Activated CD4-positive, alpha-beta T cell treated with anti-CD3 and anti-CD28 coated beads for 24 hours (primary cell): ENCODE measurements around the gene EHD3.

Experiments used
- DNase-seq, 2 donors: peaks; one replicate each; pipeline ENCODE4 v3.0.0-alpha.2; 2020; ENCODE audit warnings: low read depth in 2 of 2

Gene EHD3

DNA sequence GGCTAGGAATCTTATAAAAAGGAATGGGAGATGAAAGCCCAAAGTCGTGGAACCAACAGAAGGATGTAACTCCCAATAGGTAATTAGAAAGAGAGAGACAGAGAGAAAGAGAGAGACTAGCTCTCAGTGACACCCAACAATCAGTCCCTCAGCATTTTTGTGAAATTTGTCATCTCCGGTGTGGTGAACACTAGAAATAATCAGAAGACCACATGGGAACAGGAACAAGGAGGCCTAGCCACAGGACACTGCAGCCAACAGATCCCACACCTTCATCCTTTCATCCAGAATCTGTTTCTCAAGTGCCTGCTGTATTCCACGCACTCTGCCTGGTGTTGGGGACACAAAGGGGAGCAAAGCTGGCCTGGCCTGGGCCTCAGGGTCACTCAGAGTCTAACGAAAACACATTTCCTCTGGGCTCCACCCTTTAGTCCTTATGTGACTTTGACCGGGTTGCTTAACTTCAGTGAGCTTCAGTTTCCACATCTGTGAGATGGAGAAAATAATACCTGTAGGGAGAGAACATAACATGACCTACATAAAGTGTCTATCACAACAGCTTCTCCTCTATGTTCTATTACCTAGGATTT lies 53.1 kb downstream of the EHD3 start:
- DNase-seq, result no peak

- DNase-seq, result no peak
Observed at GRCh38 chr2:31287654-31288053, 53.7 kb downstream of the EHD3 start.

DNA sequence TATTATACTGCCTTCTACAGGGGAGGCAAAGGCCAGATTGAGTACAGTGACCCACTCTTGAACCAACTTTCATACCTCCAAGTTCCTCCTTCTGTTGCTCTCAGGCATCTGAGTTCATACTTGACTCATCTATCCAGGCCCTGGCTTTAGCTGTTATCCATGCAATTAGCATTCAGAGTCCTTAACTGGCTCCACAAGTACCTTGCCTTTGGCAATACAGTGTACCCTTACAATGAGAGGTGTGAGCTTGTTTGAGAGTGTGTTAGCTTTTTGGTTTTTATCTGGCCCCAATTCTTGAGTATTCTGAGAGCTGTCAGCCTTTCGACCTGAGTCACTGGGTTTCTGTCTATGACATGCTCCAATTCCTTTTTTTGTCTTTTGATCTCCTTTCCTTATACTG lies 60.2 kb downstream of the EHD3 start:
- DNase-seq, result no peak

DNA sequence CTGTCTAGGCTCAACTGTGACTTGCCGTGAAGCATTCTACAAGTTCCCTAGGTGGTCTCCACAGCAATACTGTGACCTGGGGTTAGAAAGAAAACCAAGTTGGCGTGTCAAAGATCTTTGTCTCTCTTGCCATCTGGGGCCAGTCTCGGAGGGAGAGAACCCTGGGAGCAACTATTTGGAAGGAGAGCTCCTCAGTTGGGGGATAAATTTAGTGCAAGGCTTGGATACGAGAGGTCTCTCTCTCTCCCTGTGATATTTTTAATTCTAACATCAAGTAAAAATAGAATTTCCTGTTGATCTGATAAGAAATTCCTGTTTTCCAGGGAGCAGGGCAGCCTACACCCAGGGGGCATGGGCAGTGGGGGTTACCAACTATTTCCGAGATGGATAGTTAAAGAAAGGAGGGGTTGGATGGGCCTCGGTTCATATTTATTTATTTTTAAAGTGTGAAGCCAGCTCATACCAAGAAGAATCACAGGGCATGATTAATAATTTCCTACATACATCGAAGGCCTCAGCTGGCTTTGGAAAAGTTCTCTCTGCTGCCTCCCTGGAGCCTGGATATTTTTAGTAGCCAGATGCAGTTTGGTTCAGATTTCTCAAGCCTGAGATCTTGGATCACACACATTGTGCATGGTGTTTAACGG lies 62.8 kb downstream of the EHD3 start:
- DNase-seq, result no peak

DNA sequence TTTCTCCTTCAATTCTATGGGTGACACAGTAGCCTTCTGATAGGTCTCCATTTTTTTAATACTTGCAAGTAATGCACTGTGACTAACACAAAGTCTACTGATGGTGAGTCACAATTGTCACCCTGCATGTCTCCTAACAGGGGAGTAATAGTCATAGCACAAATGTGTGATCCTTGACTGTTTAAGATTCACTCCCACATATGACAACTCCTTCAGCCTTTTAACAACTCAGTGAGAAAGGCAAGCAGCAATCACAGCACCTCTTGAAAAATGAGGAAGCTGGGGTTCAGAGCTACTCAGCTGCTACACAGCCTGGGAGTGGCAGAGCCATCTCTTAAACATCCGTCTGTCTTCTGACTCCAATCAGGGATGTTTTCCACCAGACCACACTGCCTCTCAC lies 63.8 kb downstream of the EHD3 start:
- no peak for DNase-seq

- DNase-seq, result no peak
Observed at GRCh38 chr2:31299547-31299946, 65.6 kb downstream of the EHD3 start.

DNA sequence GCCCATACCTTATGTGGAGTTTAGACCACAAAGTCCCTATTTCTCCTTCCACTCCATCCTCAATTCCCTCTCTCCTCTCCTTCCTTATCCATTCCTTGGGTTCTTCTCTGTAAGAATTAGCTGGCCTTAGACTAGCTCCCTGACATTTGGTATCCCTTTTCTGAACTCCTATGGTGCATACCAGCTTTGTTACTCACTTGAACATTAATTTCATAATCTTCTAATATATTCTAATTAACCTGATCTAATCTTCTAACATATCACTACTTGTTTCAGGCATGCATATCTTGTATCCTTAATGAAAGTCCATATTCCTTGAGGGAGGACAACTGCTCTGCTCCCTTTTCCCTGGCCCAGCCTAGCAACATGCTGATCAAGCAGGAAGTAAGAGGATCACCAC lies 66.4 kb downstream of the EHD3 start:
- no peak for DNase-seq

- no peak for DNase-seq
Observed at GRCh38 chr2:31302940-31303563, 69.1 kb downstream of the EHD3 start.

GRCh38 chr2:31304816-31305215 lies 70.9 kb downstream of the EHD3 start:
- DNase-seq, result no peak

DNA sequence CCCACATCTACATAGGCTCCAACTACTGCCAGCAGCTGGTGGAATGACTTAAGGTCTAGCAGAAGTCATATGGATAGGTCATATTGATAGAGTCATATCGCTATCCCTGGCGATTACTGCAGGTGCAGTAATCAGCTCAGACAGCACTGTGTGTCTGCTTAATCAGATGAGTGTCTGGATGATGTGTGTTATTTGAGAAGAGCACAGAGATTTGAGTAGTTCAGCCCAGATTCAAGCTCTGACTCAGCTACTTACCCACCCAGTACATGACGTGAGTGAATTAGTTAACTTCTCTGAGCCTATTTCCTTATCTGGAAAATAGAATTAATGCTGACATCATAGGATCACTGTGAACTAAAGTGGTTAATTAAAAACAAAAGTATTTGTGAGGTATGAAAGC lies 78.9 kb downstream of the EHD3 start:
- DNase-seq, result no peak

- no peak for DNase-seq
Observed at GRCh38 chr2:31314761-31315160, 80.8 kb downstream of the EHD3 start.

- no peak for DNase-seq
Observed at GRCh38 chr2:31317396-31317795, 83.4 kb downstream of the EHD3 start.

DNA sequence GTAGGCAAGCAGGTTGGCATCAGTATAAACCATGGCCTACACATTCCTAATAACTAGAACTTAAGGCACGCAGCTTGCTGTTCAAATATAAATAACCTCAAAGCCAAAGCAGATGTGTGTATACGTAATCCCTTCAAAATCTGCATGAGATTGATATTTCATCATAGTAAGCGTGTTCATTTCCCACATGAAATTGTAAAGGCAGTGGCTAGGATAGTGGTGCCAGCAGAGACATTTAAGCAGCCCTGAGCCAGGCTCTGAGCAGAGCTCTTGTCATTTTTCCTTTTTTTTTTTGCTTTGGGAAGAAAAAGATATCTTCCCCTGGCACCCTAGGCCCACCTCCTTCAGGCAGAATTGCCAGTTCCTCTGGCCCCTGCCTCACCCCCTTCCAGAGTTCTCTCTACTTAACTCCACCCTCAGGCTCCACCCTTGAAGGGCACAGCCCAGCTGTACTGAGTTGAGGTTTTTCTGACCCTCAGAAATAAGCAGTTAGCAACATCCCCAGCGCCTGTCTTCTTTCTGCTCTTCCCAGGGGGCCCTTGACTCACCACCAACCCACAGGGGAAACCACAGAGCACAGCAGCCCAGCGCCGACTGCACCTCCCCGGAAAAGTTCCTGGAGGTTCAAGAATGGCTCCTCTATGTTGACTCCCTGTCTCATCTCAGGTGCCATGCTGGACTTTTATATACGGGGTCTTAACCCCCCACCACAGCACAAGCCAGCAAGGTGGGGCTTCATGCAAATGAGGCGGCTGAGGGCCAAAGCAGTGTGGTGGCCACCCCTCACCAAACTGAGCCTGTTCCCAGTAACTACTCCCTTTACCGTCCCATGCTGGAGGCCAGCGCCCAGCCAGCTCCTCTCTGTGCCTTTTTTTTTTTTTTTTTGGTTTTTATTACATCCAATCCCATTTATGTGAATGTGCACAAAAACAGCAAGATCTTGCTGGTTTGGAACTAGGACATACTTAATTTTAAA lies 84.7 kb downstream of the EHD3 start:
- DNase-seq, result peak in 1 of 2 donors; percentile 18
